G401.6 (cell line): Measurements from ENCODE around the gene REPS2.
"Not testable (repeated sequence)": the region's sequence is repeated elsewhere in the genome, so short reads cannot be mapped to it uniquely, and the experiment has no call there.

ENCODE experiments used
- FAIRE-seq: peaks from 2 replicates; lab custom pipeline; 2012; peaks lifted over from hg19 to GRCh38; lab: Jason Lieb, UNC

Gene REPS2

DNA sequence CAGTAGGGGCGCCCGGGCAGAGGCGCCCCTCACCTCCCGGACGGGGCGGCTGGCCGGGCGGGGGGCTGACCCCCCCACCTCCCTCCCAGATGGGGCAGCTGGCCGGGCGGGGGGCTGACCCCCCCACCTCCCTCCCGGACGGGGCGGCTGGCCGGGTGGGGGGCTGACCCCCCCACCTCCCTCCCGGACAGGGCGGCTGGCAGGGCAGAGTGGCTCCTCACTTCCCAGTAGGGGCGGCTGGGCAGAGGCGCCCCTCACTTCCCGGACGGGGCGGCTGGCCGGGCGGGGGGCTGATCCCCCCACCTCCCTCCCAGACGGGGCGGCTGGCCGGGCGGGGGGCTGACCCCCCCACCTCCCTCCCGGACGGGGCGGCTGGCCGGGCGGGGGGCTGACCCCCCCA, 18.5 kb downstream of the REPS2 start:
- FAIRE-seq, result not testable (repeated sequence)

DNA sequence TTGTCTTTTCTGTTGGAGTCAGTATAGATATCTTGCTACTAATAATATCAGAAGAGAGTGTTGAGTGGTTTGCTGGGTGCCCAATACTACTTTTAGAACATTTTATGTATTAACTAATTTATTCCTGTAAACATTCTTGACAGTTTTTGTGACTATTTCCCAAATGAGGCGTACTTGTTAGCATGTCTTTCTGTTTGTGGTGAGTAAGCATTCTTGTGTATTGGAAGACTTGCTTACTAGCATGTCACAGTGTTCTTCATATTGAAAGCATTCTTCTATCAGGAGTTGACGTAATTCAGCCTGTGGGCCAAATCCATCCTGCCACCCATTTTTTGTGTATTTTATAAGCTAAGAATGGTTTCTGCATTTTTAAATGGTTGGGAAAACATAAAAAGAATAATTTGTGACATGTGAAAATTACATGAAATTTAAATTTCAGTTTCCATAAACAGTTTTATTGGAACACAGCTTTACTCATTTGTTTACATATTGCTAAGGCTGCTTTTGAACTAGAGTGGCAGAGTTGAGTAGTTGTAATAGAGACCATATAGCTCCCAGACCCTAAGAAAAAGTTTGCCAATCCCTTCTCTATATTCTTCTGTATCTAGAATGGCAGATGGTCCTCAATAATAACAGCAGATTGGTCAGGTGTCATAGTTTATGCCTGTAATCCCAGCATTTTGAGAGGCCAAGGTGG, 20.4 kb downstream of the REPS2 start:
- FAIRE-seq, result no peak

DNA sequence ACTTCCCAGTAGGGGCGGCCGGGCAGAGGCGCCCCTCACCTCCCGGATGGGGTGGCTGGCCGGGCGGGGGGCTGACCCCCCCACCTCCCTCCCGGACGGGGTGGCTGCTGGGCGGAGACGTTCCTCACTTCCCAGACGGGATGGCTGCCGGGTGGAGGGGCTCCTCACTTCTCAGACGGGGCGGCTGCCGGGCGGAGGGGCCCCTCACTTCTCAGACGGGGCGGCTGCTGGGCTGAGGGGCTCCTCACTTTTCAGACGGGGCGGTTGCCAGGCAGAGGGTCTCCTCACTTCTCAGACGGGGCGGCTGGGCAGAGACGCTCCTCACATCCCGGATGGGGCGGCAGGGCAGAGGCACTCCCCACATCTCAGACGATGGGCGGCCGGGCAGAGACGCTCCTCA, 22.3 kb downstream of the REPS2 start:
- not testable (repeated sequence) for FAIRE-seq

DNA sequence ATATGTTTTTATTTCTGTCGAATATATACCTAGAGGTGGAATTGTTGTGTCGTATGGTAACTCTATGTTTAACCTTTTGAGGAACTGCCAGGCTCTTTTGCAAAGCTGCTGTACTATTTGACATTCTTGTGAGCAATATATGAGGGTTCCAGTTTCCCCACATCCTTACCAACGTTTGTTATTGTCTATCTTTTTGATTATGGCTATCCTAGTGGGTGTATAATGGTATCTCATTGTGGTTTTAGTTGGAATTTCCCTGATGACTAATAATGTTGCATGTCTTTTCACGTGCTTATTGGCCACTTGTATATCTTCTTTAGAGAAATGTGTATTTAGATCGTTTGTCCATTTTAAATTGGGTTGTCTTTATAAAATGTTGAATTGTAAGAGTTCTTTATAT, 24.5 kb downstream of the REPS2 start:
- FAIRE-seq, result no peak

DNA sequence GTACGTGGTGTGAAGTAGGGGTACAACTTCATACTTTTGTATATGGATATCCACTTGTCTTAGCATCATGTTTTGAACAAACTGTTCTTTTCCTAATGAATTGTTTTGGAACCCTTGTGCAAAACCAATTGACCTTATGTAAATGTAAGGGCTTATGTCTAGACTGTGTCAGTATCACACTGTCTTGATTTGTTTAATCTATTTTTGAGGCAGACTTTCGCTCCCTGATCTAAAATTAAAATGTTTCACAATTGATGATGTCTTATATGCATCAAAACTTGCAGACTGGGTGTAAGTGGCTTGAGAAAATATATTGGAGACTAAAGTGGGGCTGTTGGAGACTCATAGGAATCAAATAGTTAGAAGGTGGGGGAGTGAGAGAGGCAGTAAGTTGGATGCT, 25.2 kb downstream of the REPS2 start:
- no peak for FAIRE-seq

DNA sequence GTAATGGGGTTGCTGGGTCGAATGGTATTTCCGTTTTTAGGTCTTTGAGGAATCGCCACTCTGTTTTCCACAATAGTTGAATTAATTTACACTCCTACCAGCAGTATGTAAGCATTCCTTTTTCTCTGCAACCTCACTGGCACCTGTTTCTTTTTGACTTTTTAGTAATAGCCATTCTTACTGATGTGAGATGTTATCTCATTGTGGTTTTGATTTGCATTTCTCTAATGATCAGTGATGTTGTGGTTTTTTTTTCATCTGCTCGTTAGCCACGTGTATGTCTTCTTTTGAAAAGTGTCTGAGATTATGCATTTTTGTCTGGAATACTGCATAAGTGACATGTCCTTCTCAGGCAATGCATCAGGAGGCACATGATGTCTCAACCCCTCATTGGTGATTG, 28.8 kb downstream of the REPS2 start:
- no peak for FAIRE-seq

DNA sequence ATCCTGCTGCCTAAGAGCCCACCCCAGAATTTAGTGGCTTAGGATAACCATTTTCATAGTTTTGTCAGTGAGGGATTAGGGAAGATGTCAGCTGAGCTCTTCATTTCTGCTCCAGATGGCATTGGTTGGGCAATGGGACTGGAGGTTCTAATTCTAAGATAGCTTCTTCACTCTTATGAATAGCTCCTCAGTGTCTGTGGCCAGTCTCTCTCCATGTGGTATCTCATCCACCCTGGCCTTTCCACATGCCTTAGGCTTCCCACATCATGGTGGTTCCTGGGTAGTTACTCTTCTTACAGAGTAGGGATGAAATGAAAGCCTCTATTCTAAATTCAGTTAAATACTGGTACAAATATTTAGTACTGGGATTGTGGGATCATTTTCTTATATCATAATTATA, 31.3 kb downstream of the REPS2 start:
- no peak for FAIRE-seq

DNA sequence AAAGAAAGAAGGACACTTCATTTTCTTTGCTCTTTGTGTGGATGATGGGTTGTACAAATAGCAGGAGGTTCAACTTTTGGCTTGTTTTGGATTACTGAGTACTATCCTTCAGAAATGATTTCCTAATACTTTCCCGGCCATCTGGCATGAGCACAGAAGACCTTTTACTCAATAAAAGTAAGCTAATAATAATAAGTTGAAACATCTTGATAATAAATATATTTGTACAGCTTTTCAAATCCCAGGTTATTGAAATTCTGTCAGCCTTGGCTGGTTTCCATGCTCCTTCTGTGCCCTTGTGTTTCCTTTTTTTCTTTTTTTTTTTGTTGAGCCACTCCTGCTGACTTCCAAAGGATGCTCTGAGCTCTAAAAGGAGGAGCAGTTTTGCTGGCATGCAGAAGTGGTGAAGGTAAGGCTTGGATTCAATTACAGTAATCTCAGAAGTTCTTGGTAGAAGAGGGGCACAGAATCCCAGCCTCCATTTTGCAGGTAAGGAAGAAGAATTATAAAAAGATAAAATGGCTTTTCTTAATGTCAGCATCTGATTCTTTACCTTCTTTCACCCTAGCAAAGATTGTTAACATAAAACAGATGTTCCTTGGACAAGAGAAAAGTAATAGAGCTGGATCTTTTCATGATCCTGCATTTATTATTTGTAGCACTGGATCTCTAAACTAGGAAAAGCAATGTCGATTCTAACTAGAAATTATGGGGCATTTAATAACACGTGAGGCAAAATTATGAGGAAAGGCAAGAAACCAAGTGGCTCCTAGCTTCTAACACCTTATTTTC, 31.9 kb downstream of the REPS2 start:
- FAIRE-seq, result no peak

DNA sequence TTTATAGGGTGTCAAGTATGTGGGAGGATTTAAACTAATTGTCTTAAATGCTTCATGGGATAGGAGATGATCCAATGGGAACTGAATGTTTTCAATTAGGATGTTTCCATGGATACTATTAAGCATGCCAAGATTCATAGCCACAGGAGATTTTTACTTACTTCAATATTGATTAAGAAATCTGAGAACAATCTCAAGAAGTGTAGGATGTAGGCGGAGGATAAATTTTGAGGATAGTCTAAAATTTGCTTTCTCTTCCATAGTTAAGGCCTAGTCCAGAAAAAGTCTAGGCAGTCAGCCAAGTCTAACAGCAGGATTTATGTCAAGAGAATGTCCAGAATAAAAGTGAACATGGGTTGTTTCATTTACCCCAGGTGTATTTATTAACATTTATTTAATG, 32.8 kb downstream of the REPS2 start:
- no peak for FAIRE-seq

DNA sequence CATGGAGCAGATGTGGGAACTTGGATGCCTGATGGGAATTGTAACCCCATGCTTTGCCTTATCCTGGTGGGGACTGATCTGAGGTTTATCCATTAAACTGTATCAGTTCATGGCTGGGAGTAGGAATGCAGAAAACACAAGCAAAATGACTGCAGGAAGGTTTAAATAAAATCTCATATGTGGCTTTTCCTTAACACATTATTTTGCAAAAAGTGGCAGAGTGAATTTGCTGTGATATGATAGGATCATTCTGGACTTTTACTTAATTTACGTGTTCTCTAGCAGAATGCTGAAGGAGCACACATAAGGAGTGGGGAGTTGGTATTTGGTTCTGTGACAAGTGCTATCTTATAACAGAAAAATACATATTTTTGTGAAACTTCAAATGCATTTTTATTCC, 34.8 kb downstream of the REPS2 start:
- FAIRE-seq, result no peak

DNA sequence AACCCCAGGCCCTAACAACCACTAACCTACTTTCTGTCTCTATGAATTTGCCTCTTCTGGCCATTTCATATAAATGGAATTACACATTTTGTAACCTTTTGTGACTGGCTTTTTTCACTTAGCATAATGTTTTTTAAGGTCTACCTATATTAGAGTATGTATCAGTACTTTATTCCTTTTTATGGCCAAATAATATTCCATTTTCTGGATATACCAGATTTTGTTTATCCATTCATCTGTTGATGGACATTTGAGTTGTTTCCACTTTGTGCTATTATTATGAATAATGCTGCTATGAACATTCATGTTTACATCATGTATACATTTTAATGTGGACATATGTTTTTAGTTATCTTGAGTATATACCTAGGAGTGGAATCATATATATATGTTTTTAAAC, 35.5 kb downstream of the REPS2 start:
- no peak for FAIRE-seq

DNA sequence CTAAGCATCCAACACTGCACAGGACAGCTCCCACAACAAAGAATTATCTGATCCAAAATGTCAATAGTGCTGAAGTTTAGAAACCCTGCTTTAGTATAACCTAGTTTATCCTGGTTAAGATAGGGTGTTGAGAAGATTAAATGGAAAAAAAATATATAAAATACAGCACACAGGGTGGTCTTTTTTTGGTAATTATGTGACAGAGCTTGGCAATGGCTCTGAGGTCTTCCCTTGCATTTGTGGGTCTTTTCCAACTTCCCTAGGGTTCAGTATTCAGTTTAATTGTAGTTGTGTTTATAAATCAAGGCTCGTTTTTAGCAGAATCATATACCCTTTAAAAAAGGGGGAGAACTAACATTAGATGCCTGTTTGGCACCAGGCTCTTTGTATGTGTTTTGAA, 36.6 kb downstream of the REPS2 start:
- FAIRE-seq, result no peak

DNA sequence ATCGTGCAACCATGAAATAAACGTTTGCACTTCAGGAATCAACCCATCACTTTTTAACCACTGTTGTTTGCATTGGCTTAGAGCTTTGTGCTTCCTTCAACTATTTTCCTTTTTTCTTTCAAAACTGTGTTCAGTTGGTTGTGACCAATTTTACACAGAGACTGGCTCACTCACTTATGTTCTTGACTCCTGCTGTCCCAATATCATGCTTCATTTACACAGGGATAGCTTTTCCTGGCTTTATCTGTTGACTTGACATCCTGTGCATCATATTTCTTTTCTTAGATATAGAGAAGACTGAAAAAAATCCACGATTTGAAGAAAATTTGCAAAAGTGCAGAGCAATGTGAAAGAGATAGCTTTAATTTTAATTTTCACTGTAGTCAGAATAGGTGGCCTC, 38.8 kb downstream of the REPS2 start:
- FAIRE-seq, result no peak

DNA sequence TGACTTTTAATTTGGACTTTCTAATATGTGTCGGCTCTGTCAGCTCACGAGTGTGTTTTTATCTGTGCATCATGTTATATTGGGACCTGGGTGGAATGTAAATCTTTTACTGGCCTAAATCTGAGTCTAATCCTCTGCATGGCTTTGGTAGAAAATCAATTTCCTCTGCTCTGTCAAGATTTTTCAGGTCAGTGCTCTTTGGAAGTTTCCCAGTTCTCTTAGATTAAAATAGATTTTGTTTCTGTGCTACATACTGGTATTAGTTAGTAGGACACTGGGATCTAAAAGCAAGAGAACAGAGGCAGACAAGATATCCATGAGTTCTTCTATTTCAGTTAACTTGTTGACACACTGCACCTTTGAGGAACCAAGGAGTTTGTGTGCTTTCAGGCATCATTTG, 39.7 kb downstream of the REPS2 start:
- FAIRE-seq, result no peak

DNA sequence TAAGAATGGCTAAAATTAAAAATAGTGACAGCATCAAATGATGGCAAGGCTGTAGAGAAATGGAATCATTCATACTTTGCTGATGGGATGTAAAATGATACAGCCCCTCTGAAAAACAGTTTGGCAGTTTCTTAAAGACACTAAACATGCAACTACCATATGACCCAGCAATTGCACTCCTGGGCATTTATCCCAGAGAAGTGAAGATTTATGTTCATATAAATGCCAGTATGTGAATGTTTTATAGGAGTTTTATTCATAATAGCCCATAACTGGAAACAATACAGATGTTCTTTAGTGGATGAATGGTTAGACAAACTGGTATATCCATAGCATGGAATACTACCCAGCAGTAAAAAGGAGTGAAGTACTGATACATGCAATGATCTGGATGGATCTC, 43.3 kb downstream of the REPS2 start:
- no peak for FAIRE-seq

DNA sequence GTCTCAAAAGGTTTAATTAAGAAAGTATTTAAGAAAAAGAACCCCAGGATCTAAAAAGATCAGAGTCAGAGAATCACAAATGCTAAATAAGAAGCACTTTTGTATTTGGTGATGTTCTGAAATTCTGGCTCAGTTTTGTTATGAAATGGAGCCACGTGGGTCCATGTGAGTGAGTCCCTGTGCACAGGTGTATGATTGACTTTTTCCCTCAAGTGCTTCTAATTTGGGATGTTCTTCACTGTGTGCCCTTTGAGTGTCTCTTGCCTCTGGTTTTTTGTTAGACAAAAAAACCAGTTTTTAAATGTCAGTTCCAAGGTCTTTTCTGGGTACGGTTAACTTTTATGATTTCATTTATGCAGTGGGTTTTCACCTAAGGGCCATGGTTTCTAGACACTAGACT, 44.4 kb downstream of the REPS2 start:
- FAIRE-seq, result no peak

DNA sequence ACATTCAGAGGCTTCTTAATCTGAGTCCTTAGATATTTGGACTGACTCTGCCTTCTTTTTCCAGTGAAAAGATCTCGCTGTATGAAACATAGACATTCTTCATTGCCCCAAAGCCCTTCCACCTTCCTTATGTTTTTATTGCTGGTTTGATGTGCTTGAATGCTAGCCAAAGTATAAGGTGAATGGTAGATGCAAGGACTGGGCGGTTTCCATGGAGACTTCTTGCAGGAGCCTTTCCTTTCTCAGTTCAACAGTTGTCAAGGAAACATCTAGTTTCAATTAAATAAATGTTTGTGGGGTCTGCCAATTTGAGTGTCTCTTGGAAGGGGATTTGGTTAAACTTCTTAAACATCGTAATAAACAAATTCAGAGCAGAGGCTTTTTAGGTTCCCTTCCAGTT, 46.0 kb downstream of the REPS2 start:
- FAIRE-seq, result no peak

DNA sequence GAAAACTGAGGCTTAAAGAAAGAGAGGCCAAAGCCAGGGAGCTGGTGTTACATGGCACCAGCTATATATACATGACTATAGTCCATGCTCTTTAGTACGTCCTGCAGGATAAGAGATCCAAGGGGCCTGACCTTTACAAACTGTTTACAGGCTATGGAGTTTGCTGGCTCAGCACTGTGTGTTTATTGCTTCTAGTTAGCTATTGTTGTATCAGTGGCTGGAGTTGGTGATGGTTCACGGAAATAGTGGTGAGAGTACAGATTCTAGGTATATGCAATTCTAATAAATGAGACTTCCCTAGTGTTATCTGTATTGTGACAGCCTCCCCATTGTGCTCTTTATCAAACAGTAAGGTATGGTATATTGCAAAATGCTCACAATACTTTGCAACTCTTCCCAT, 46.5 kb downstream of the REPS2 start:
- FAIRE-seq, result no peak

DNA sequence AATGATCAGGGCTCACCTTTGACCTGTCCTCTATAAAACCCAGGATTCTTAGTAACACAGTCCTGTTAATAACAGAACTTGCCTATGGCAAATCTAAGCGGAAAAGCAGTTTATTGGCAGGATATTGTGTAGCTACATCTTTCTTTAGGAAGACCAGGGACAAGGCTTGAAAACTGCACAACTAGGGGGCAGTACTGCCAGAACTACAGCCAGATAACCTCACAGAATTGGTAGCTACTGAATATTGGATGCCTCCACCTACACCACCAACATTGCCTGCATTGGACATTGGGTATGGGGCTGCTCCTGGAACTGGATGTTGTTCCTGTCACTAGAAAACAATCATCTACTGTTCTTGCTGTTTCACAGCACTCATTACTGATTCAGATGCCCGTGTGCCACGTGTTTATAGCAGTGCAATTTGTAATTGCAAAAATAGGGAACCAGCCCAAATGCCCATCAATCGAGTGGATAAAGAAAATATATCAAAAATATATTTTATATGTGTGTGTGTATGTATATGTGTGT, 47.4 kb downstream of the REPS2 start:
- FAIRE-seq, result no peak

DNA sequence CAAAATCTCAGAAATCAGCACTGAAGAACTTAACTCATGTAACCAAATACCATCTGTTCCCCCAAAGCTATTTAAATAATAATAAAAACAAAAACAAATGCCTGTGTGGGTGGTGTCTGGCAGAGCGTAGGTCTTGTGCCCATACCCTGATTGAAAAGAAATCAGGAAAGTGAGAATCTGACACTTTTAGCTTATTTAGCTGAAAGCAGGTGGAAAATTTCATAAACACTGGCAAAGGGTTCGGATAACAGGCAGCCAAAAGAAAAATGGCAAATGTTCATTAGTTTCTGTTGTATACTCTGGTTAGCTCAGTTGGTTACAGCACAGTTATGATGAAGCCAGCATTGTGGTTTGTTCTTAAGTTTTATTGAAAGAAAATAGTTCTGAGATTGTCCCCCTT, 48.3 kb downstream of the REPS2 start:
- no peak for FAIRE-seq

DNA sequence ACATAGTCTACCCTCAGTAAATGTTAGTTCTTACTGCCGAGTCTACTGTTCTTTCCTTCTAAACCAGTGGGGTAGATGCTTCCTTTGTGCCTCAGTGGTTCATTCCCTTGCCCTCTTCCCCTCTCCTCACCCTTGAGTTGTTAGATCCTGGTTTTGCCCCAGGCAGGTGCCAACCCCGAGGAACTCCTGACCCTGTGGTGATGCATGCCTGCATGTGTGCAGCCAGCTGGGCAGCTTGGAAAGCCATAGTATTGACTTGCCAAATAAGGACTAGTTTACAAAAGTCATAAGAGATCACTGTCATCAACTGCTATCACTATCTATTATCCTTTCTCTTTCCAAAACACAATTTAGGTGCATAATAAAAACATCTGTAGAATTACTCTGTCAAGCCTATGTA, 50.9 kb downstream of the REPS2 start:
- no peak for FAIRE-seq

DNA sequence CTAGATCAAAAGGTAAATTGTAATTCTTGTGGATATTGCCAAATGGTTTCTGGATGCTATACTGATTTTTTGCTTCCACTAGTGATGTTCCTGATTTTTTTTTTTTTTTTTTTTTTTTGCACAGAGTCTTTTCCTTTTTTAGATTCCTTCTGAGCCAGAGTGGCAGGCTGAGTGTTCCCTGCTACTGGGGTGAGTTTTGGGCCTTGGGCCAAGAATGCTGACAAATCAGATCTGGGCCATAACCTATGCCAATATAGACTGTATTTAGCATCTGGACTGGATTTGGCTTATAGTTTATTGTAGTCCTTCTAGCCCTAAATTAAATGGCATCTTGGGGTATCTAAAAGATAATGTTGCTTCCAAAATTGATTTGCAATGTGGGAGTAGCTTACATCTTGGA, 52.8 kb downstream of the REPS2 start:
- no peak for FAIRE-seq

DNA sequence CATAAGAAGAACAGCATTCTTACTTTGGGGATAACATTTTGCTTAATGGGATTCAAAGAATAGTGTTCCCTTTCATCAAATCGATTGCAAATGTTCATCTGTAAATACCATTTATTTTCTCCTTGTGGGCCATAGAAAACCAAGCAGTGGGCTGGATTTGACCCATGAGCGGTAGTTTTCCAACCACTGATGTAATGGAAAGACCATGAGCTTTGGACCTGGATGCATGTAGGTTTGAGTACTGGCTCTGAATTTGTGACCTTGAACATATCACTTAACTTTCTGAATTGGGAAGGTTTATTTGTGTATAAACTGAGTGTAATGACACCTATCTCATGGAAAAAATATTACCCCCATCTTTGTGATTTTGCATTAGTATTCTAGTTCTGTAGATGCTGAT, 54.3 kb downstream of the REPS2 start:
- no peak for FAIRE-seq
